Stimulated activated CD8-positive, alpha-beta memory T cell treated with anti-CD3 and anti-CD28 coated beads, Interleukin-4, amount 100 ng/mL, for 48 hours (primary cell): Measurements from ENCODE around the gene ZNF410.
"Not testable (repeated sequence)": the region's sequence is repeated elsewhere in the genome, so short reads cannot be mapped to it uniquely, and the experiment has no call there.

ENCODE experiments used
- DNase-seq: peaks from one replicate; pipeline ENCODE4 v3.0.0-alpha.2; 2020

Gene ZNF410, protein sequence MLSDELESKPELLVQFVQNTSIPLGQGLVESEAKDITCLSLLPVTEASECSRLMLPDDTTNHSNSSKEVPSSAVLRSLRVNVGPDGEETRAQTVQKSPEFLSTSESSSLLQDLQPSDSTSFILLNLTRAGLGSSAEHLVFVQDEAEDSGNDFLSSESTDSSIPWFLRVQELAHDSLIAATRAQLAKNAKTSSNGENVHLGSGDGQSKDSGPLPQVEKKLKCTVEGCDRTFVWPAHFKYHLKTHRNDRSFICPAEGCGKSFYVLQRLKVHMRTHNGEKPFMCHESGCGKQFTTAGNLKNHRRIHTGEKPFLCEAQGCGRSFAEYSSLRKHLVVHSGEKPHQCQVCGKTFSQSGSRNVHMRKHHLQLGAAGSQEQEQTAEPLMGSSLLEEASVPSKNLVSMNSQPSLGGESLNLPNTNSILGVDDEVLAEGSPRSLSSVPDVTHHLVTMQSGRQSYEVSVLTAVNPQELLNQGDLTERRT

DNA sequence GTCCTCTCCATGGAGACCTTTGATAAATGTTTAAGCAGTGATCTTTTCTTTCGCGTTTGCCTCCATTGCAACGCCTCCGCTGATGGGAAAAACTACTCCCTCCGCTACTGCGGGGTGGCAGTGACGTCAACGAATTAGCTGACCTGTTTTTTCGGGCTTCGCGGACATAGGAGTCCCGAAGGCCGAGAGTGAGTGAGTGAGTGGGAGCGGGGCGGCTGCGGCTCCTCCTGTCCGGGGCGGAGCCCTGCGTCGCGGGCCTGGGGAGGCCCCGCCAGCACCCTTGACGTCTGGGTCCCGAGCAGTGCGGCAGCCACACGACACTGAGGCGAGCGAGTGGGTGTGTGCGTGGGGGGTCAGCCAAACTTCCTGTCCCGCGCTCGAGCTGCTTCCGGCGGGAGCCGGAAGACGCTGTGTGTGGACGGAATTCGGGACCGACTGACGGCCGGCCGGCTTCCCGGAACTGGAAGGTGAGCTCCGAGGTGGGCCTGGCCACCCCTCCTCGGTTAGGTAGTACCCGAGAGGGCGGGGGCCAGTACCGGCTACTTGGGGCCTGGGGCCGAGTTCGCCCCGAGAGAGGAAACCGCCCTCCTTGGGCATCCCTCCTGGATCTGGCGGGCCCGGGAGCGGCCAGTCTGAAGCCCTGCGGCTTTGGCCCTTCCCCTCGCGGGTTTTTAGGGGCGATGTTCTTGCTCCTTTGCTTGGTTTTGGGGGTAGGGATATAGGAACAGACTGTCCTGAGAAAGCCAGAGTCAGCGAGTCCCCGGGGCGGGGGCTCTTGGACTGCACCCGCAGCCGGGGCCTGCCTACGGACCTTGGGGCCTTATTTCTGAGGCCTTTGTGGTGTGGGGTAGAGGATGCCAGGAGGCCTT, at the start of gene ZNF410:
TSS of gene ZNF410 (plus strand) at position 411 of the 869 bp plus-strand sequence. CDS start 5,317 bp downstream, outside the sequence.
- peak; percentile 95 for DNase-seq

DNA sequence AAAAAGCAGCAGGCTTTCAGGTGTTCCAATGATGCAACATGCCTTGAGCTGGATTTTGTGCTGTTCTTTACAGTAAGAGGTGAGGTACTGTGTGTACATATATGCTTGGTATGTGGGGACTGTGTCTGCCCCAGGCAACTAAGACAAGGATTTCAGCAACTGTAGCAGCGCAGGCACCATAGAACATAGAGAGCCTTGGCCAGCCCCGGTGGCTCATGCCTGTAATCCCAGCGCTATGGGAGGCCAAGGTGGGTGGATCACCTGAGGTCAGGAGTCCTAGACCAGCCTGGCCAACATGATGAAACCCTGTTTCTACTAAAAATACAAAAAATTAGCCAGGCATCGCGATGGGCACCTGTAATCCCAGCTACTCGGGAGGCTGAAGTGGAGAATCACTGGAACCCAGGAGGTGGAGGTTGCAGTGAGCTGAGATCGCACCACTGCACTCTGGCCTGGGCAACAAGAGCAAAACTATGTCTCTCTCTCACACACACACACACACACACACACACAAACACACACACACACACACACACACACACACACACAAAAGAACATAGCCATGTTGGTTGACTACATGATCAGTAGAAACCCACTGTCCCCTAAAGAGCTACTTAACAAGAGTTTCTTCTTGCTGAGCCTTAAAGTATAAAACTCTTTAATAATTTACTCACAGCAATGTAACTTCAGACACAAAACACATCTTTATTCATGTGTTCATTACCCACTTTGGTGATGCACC, 48.2 kb upstream of the ZNF410 start:
- not testable (repeated sequence) for DNase-seq

DNA sequence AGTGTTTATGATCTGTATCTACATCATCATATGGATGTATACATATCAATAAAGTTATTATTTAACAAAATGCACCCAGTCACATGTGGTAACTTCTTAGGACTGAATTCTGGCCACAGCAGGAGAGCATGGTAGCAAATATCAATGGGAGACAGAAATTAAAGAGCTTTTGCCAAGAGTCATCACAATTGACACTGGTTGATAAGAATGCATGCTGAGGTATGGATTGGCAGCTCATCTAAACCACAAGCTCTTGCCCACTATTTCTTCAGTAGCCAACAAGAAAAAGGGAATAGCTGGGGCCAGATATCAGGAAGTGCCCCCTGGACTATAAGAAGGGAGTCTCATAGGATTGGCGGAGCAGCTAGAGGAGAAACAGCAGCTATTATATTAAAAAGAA, 44.5 kb upstream of the ZNF410 start:
- DNase-seq = no peak

DNA sequence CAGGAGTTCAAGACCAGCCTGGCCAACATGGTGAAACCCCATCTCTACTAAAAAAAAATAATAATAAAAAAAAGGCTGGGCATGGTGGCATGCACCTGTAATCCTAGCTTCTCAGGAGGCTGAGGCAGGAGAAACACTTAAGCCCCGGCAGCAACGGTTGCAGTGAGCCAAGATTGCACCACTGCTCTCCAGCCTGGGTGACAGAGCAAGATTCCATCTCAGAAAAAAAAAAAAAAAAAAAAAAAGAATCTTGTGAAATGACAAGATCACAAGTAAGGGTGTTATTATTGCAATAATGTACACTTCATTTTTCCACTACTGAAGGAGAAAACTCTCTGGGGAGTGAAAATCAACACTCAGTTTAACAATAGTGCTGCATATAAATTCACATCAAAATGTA, 43.8 kb upstream of the ZNF410 start:
- no peak for DNase-seq

DNA sequence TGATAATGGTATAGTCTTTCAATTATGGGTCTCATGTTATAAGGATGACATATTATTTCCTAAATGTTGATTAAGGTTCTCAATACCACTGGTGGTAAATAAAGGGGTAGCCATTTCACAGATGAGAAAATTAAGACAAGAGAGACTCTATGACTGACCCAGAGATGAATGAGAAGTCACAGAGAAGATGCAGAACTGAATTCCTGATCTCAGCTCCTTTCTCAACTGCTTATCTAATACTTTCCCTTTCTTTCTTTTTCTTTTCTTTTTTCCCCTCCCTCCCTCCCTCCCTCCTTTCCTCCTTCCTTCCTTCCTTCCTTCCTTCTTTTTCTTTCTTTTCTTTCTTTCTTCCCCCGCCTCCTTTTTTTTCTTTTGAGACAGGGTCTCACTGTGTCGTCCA, 43.4 kb upstream of the ZNF410 start:
- DNase-seq = no peak

DNA sequence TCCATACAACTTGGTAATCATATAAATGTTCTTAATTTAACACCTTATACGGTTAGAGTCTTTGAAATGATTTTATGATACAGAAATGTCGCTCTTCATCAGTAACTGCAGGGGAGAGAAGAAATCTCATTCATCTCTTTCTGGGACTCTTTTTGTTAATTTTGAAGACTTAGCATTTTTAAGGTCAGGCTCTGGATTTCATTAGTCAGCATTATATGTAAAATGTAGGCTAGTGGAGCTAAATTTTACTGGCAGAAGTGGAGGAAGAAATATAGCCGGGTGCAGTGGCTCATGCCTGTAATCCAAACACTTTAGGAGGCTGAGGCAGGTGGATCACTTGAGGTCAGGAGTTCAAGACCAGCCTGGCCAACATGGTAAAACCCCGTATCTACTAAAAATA, 39.7 kb upstream of the ZNF410 start:
- DNase-seq = no peak

DNA sequence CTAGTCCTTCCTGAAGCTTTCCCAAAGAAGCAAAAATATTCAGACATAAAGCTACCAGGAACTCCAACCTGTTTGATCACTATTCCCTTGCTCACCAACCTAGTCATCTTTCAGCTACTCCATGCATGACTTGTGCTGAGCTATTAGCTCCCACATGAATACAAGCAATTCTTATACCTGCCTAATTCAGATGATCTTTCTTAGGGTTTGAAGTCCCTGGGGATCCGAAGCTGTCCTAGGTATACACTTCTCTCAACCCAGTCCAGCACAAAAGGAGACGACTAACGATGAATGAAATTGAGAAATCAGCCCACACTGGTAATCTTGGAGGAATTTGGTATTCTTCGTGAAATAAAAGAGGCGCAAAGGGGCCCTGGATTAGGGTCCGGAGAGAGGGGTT, 35.7 kb upstream of the ZNF410 start:
- DNase-seq = no peak

DNA sequence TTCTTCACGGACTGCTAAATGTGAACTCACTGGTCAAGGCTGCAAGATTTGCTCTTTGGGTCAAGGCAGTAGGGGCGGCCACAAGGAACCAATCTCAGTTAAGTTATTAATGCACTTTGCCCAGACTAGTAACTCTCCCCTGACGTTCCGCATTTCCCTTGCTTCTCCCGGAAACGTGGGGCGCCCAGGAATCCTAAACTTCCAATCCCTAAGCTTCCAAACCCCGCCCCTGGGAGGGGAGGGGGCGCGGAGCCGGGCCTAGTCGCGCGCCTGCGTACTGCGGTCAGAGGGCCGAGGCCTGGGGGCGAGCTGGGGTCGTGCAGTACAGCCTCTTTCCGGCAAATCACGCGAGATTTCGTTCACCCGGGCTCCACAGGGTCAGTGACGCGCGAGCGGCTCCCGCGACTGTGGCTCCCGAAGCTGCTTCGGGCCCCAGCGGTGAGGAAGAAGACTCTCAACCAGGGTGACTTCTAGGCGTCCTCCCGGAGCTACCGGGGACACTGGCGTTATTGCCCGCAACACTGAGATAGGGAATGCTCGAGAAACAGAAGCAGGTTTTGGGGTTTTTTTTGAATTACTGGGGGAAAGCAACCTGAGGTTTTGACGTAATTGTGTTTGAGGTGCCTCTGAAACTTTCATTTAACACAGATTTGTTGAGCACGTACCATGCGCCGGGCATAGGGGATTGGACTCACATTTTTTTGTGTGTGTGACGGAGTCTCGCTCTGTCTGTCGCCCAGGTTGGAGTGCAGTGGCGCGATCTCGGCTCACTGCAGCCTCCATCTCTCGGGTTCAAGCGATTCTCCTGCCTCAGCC, 34.9 kb upstream of the ZNF410 start, which contains the start of gene PTGR2:
TSS of gene PTGR2 (plus strand) at position 265 of the 816 bp plus-strand sequence. CDS start 7,032 bp downstream, outside the sequence.
- peak; percentile 92 for DNase-seq

DNA sequence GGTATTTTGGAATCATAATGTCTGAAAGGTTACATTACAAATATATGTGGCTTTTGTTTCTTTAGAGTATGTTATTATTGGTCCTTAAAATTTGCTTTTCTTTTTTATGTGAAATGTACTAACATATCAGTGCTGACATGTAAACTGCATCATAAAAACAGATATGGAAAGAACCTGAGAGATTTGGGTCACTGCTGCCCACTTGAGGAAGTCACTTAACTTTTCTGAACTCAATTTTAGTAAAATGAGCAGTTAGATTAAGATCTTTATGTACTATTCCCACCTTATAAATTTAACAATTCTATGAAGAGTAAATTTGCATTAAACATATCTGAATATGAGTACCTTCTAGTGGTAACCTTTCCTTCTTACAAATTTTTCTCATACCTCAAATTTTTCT, 27.5 kb upstream of the ZNF410 start:
- no peak for DNase-seq

DNA sequence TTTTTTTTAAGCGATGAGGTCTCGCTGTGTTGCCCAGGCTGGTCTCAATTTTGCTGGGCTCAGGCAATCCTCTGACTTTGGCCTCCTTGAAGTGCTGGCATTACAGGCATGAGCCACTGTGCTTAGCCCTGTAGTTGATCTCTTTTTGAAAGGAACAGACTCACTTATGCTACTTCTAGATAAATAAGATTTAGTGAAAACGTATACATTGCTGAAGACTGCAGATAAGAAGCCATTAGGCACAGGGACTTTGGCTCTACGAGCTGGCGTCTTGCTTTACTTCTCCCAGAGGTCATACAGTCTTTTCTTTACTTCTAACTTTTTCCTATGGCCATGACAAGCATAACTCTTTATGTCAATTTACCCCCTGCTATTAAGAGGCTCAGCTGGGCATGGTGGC, 25.6 kb upstream of the ZNF410 start:
- no peak for DNase-seq

DNA sequence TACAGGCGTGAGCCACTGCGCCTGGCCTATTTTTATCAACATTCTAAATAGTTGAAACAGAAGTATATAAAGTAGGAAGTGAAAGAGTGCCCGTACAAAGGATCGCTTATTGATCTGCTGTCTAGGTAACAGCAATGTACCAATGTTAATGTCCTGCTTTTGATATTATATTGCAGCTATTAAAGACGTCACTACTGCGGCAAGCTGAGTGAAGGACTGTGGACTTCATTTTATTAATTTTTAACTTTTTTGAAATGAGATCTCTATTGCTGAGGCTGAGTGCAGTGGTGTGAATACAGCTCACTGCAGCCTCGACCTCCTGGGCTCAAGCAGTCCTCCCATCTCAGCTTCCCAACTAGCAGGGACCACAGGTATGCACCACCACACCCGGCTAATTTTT, 24.2 kb upstream of the ZNF410 start:
- DNase-seq = no peak

DNA sequence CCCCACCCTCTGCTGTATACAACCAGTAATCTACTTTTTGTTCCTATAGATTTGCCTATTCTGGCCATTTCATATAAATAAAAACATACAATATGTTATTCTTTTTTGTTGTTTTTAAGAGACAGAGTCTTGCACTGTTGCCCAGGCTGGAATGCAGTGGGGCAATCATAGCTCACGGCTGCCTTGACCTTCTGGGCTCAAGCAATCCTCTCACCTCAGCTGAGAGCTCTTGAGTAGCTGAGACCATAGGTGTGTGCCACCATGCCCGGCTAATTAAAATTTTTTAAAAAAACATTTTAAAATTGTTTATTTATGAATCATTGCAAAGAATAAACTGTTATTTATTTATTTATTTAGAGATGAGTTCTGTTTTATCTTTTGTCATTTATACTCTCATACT, 23.4 kb upstream of the ZNF410 start:
- no peak for DNase-seq

DNA sequence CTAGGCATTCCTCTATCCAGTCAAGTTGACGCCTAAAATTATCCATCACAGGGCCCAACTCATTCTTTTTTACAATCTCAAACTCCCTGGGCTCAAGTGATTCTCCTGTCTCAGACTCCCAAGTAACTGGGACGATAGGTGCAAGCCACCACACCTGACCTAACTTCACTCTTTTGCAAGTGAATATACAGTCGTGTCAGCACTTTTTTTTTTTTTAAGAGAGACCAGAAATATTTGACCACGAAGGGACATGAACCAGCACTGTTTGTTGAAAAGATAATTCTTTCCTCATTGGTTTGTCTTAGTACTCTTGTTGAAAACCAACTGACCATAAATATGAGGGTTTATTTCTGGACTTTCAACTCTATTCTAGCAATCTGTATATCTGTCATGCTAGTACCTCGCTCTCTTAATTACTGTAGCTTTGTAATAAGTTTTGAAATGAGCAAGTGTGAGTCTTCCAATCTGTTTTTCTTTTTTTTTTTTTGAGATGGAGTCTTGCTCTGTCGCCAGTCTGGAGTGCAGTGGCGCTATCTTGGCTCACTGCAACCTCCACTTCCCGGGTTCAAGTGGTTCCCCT, 21.0 kb upstream of the ZNF410 start:
- DNase-seq = no peak

DNA sequence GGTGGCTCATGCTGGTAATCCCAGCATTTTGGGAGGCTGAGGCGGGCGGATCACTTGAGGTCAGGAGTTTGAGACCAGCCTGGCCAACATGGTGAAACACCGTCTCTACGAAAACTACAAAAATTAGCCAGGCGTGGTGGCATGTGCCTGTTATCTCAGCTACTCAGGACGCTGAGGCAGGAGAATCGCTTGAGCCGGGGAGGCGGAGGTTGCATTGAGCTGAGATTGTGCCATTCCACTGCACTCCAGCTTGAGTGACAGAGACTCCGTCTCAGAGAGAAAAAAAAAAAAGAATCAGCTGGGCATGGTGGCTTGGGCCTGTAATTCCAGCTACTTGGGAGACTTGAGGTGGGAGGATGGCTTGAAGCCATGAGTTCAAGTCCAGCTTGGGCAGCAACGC, 16.9 kb upstream of the ZNF410 start:
- DNase-seq = not testable (repeated sequence)

DNA sequence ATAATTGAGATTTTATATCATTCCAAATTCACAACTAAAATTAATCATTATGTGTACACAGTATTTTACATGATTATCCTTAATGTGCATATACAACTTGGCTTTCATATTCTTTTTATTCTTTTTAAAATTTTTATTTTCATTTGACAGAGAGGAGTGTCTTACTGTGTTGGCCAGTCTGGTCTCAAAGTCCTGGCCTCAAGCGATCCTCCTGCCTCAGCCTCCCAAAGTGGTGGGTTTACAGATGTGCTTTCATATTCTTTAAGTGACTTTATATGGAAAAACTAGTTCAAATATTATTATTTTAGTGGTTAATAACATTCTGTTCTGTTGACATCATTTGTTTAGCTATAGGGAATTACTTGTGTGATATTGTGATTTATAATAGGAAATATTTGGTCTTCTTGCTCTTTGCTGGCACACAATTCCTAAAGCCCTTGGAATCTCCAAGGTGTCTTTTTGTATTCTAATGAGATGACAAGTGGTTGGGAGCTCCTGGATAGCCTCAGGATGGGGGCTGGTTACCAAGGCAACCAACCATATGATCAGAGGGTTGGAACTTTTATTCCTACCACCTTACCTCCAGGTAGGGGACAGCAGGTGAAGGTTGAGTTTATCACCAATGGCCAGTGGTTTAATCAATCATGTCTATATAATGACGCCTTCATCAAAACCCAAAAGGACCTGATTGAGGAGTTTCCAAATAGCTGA, 16.0 kb upstream of the ZNF410 start:
- no peak for DNase-seq

DNA sequence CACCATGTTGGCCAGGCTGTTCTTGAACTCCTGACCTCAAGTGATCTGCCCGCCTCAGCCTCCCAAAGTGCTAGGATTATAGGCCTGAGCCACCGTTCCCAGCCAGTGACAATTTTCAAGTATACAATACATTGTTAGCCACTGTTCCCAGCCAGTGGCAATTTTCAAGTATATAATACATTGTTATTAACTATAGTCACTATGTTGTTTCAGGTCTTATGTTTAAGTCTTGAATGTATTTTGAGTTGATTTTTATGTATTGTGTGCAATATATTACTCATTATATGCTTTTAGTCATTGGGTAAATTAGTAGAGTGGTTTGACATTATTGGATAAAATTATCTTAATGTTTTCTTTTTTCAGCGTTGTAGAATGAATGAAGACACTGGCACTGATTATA, 13.0 kb upstream of the ZNF410 start:
- no peak for DNase-seq

DNA sequence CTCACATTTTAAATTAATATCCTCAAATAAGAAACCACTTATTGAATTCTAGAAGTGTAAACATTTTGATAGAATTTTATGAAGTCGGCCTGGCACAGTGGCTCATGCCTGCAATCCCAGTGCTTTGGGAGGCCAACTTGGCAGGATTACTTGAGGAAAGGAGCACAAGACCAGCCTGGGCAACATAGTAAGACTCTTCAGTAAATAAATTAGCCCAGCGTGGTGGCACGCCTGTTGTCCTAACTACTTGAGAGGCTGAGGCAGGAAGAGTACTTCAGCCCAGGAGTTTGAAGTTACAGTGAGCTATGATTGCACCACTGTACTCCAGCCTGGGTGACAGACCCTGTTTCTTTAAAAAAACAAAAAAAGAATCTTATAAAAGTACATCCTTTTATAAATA, 8.9 kb upstream of the ZNF410 start:
- DNase-seq = no peak

DNA sequence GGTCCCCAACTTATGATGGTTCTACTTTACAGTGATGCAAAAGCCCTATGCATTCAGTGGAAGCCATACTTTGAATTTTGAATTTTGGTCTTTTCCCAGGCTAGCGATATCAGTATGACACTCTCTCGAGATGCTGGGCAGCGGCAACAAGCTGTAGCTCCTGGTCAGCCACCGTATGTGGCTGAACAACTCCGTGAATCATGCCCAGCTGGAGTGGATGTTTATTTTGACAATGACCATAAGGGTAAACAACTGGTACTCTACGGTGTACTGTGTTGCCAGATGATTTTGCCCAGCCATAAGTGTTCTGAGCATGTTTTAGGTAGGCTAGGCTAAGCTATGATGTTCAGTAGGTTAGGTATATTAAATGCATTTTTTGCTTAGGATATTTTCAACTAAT, 8.2 kb upstream of the ZNF410 start:
- DNase-seq = no peak

DNA sequence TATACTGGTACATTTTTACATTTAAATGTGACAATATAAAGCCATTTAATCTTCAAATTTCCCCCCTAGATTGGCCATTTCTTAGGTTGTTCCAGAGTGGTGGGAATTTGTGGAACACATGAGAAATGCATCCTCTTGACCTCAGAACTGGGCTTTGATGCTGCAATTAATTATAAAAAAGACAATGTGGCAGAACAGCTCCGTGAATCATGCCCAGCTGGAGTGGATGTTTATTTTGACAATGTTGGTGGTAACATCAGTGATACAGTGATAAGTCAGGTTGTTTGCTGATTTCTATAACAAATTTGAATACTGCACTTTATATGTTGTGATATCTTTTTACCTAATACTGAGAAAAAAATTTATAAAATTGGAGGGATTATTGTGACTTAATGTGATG, 7.6 kb upstream of the ZNF410 start:
- no peak for DNase-seq

DNA sequence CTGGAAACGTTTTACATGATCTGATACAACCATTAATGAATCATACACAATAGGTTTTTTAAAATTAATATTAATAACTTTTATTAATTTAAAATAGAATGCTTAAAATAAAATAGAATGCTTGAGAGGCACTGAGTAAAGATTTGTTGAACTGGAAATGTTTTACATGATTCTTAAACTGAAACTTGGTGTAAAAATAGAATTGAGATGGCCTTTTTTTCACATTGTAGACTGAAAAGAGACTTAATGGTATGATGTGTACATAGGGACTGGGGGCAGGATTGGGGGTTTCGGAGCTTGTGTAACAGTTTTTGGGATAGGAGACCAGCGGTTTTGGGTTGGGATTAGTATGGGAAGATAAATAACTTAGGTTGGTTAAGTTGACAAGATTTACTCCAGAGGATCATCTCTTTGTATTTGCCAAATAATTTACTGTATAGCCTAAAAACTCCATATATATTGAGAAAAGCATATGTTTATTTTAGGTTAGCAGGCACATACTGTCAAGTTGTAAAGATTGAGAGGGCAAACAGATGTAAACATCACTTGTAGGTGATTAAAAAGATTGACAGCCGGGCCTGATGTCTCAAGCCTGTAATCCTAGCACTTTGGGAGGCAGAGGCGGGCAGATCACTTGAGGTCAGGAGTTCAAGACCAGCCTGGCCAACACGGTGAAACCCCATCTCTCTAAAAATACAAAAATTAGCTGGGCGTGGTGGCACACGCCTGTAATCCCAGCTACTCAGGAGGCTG, 2.0 kb upstream of the ZNF410 start:
- no peak for DNase-seq

DNA sequence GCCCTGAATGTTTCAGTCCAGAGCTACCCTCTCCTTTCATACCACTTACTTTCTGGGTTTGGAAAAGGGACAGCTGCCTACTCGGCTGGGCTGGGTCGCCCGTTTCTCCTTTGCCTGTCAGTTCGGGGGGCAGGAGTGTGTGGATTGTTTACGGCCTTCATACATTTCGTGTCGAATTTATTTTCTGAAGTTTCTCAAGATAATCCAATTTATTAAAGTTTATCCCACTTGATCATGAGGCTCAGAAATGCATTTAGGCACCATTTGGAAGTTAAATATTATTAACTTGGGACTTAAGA, 608 bp downstream of the ZNF410 start:
- no peak for DNase-seq
